Naive thymus-derived CD4-positive, alpha-beta T cell (primary cell): ENCODE results near the gene PPOX. TPM values are rescaled to one million over a fixed set of nuclear protein-coding genes. Genes with fewer than 3 reads are reported as not detected.

ENCODE experiments used
- ATAC-seq: fragments of 150-1000 bp; cut with Tn5 transposase; 2 replicates; pipeline ENCODE4 v1.10.0; 2021; ENCODE audit warnings: mild to moderate bottlenecking, moderate library complexity
- CTCF ChIA-PET: fragments of 350-600 bp; sonication (Branson Sonifier 250); formaldehyde crosslinking; loops from one replicate; lab custom pipeline; 2021; ENCODE audit warnings: antibody characterized with exemption; lab: Charles Lee
- POLR2A ChIA-PET: fragments of 350-600 bp; sonication (Branson Sonifier 250); formaldehyde crosslinking; loops from one replicate; lab custom pipeline; 2021; ENCODE audit warnings: antibody characterized with exemption, inconsistent platforms; lab: Charles Lee
- DNase-seq, 9 donors: peaks; one replicate each; pipeline versions ENCODE4 v3.0.0 to v3.0.0-alpha.2; 2020 to 2022; ENCODE audit warnings: mixed read lengths in 1 of 9
- H3K27ac ChIP-seq: one replicate; pipeline ENCODE4 v1.7.0; 2013; ENCODE audit warnings: mild to moderate bottlenecking, low read depth, low read length, moderate library complexity
- H3K27me3 ChIP-seq, 2 donors: one replicate each; pipeline ENCODE4 v1.7.0; 2013; ENCODE audit warnings: low read length in 2 of 2, mild to moderate bottlenecking in 2 of 2, moderate library complexity in 2 of 2; ENCODE audit not compliant: control insufficient read depth in 2 of 2, insufficient read depth in 2 of 2
- H3K36me3 ChIP-seq, 3 experiments: 1 replicate in 2 of 3; 2 replicates in 1 of 3; pipeline ENCODE4 v1.7.0; 2013; ENCODE audit warnings: low read length in 3 of 3, mild to moderate bottlenecking in 3 of 3, moderate library complexity in 1 of 3; ENCODE audit not compliant: insufficient read depth in 3 of 3, control insufficient read depth in 2 of 3
- H3K4me1 ChIP-seq, 2 donors: one replicate each; pipeline ENCODE4 v1.7.0; 2013; ENCODE audit warnings: low read length in 2 of 2, mild to moderate bottlenecking in 2 of 2, moderate library complexity in 1 of 2; ENCODE audit not compliant: control insufficient read depth in 2 of 2, insufficient read depth in 2 of 2
- H3K4me3 ChIP-seq: 2 replicates; pipeline ENCODE4 v1.7.0; 2013; ENCODE audit warnings: mild to moderate bottlenecking, low read length
- H3K9me3 ChIP-seq, 3 experiments: 1 replicate in 2 of 3; 2 replicates in 1 of 3; pipeline ENCODE4 v1.7.0; 2013; ENCODE audit warnings: low read length in 3 of 3; ENCODE audit not compliant: control insufficient read depth in 2 of 3
- H3K27ac Mint-ChIP-seq, 9 donors: one replicate each; pipeline ENCODE4 v1.8.0; 2020 to 2022; ENCODE audit warnings: mixed read lengths in 9 of 9, mild to moderate bottlenecking in 8 of 9, moderate library complexity in 5 of 9, inconsistent platforms in 2 of 9
- H3K27me3 Mint-ChIP-seq, 5 donors: one replicate each; pipeline ENCODE4 v1.8.0; 2021 to 2022; ENCODE audit warnings: mixed read lengths in 5 of 5, mild to moderate bottlenecking in 1 of 5
- H3K36me3 Mint-ChIP-seq, 5 donors: one replicate each; pipeline ENCODE4 v1.8.0; 2020 to 2022; ENCODE audit warnings: mixed read lengths in 5 of 5, mild to moderate bottlenecking in 3 of 5, inconsistent platforms in 1 of 5
- H3K4me1 Mint-ChIP-seq, 7 donors: one replicate each; pipeline ENCODE4 v1.8.0; 2020 to 2022; ENCODE audit warnings: mixed read lengths in 7 of 7, mild to moderate bottlenecking in 3 of 7, inconsistent platforms in 1 of 7
- H3K4me3 Mint-ChIP-seq, 10 donors: one replicate each; pipeline ENCODE4 v1.8.0; 2020 to 2022; ENCODE audit warnings: mild to moderate bottlenecking in 10 of 10, mixed read lengths in 10 of 10, moderate library complexity in 6 of 10, inconsistent platforms in 2 of 10
- H3K9me3 Mint-ChIP-seq, 11 donors: one replicate each; pipeline ENCODE4 v1.8.0; 2020 to 2022; ENCODE audit warnings: mixed read lengths in 11 of 11, mild to moderate bottlenecking in 4 of 11, inconsistent platforms in 1 of 11, moderate library complexity in 1 of 11
- intact Hi-C, 2 donors: fragments of 100-400 bp; cut with micrococcal nuclease; formaldehyde crosslinking; loops; one replicate each; pipeline ENCODE4 v1.15.1; 2023
- polyA plus RNA-seq, 2 donors: library from polyadenylated mRNA; unstranded; fragments of 300-500 nt; fragmentation: Illumina TruSeq; gene quantifications; one replicate each; pipeline ENCODE4 v1.2.3, GENCODE V29; 2021
- total RNA-seq, 6 experiments: library from RNA in 5 of 6; stranded (reverse) in 5 of 6; gene quantifications; 1 replicate in 5 of 6; 2 replicates in 1 of 6; pipeline ENCODE4 v1.2.3 and lab custom pipeline; 2021 to 2026

Gene PPOX
- total and polyA plus RNA-seq, 7 experiments from 2014 or later: 20.1 to 76.2 (median 40.3) TPM

DNA sequence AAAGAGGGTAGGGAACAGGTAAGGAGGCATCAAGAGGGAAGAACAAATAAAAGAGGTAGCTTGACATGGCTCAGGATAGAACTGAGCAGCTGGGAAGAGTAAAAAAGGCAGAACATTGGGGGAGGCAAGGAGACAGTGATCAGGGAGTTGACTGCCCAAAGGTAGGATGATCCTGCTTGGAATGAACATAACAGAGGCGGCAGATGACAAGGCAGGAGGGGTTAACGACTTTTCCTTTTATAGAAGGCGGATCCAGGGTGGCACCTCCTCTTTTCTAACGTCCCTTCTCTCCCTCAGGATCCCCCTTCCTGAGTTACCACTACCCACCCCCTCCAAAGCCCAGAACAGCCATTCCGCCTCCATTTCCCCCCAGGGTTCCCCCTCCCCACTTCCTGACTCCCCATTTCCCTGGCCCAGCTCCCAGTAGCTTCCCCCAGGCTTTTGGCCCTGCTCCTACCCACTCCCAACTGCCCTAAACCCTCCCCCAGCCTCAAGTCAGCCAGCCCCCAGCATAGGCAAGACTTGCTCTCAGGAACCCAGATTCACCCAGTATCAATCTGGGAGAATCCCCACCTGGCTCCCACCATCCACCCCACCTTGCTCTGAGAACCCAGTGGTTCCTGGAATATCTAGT is 33.4 kb downstream of the PPOX start:
- Histone ChIP-seq H3K4me3 (peak overlapping the region; percentile 27), H3K36me3 (peaks cover 0 to 12% (median 0%) of the 10 kb centered on the region in 3 experiments), H3K27ac (peak overlapping the region; percentile 97), H3K4me1 (peaks cover 50 to 56% of the 10 kb centered on the region in 2 donors), H3K27me3 (no peaks in the 10 kb centered on the region), H3K9me3 (no peaks in the 10 kb centered on the region)
- Mint-ChIP-seq H3K9me3 (peaks cover 0 to 2% (median 0%) of the 10 kb centered on the region in 11 donors), H3K4me3 (peak overlapping the region in 9 of 10 donors; percentile 58 to 97 (median 90)), H3K36me3 (peaks cover 7 to 12% (median 9%) of the 10 kb centered on the region in 5 donors), H3K27me3 (no peaks in the 10 kb centered on the region), H3K4me1 (peaks cover 43 to 83% (median 65%) of the 10 kb centered on the region in 7 donors), H3K27ac (peak overlapping the region; percentile 88 to 99 (median 98))
- intact Hi-C loops: no loop called here
- ATAC-seq (no peak), DNase-seq (no peak)
- ChIA-PET CTCF (interaction anchor here (0.9 to 1.4 kb wide), 3 partner anchors 11 to 34 kb away, joined by 3 to 5 read pairs (median 3); partner anchors contain the start of genes PPOX and TOMM40L), POLR2A (interaction anchor here (1.1 to 29.1 kb wide), 6 partner anchors 10 to 45 kb away, joined by 3 to 508 read pairs (median 66); partner anchors contain the start of genes APOA2, FCER1G, TOMM40L and UFC1)

DNA sequence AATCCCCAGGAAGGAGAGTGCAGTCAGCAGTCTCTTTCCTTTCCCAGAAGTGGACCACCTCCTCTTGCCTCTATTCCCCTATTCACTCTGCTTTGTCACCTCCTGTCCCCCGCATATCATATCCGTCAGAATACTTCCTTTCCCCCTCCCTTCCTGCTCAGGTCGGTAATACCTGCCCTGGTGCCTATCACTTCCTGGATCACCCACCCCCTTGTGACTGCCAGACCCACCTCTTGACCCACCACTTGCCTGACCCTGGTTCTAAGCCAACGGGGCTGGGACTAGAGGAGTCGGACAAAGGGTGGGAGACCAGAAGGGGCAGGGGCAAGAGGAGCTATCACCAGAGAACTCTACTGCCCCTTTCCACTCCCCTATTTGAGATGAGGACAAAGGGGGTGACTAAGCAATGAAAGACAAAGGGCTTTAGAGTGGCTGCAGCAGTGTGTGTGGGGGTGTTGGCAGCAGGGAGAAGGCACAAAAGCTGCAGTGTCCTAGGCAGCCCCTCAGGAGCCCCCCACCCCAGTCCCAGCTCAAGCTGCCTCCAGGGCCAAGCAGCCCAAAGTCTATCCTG is 34.3 kb downstream of the PPOX start:
- ChIA-PET CTCF (interaction anchor here (0.8 to 3.0 kb wide), 5 partner anchors 8 to 106 kb away, joined by 3 to 34 read pairs (median 4); partner anchors contain the start of gene PPOX), POLR2A (interaction anchor here (1.2 to 29.1 kb wide), 10 partner anchors 10 to 189 kb away, joined by 3 to 508 read pairs (median 36); partner anchors contain the start of genes APOA2, ARHGAP30, B4GALT3 and FCER1G)
- Histone ChIP-seq H3K9me3 (no peaks in the 10 kb centered on the region), H3K4me1 (peaks cover 42 to 52% of the 10 kb centered on the region in 2 donors), H3K36me3 (peaks cover 0 to 19% (median 0%) of the 10 kb centered on the region in 3 experiments), H3K27ac (peak overlapping the region; percentile 97), H3K27me3 (no peaks in the 10 kb centered on the region), H3K4me3 (peak overlapping the region; percentile 27)
- intact Hi-C loops: no loop called here
- peak in 1 of 9 donors; percentile 25 for DNase-seq
- no peak for ATAC-seq
- Mint-ChIP-seq H3K27ac (peak overlapping the region; percentile 96 to 99 (median 98)), H3K27me3 (no peaks in the 10 kb centered on the region), H3K4me3 (peak overlapping the region; percentile 53 to 97 (median 90)), H3K9me3 (peaks cover 0 to 2% (median 0%) of the 10 kb centered on the region in 11 donors), H3K36me3 (peaks cover 7 to 16% (median 12%) of the 10 kb centered on the region in 5 donors), H3K4me1 (peaks cover 37 to 80% (median 63%) of the 10 kb centered on the region in 7 donors)

DNA sequence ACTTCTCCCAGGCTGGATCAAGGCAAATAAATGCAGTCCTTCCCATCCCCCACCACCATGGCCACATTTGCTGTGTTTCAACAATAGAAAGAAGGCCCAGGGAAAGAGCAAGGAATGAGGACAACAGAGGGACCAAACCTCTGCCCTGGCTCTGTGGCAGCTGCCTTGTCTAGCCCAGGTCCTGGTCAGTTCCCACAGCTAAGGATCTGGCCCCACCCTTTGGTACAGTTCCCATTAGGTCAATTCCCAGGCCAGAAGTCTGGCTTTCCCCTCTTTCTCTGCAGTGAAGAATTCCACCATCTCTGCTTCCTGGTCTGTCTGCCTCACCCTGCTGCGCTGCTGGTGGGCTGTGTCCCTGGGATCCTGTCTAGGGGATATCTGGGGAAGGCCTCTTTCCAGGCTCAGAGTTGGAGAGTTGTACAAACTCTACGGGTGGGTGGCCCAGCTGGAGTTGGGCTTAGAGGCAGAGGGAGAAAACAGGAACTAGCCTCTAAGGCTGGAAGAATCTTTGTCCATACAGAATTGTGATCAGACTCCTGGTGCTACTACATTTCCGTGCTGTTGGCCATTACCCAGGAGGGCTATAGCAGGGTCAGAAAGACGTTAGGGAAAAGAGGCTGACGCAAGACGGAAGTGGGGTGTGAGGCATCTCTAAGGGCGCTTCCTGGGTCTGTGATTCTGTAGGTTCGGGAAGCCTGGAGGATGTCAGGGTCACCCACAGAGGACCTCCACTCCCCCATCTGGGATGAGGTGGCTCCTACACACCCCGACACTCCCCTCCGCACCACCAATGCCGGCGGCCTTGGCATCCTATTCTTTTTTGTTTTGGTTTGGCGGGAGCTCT is 35.0 kb downstream of the PPOX start:
- POLR2A ChIA-PET: interaction anchor here (0.6 to 29.1 kb wide), 21 partner anchors 10 to 188 kb away, joined by 3 to 508 read pairs (median 9); partner anchors contain the start of genes APOA2, ARHGAP30, B4GALT3 and CFAP126
- Histone ChIP-seq H3K27ac (peak overlapping the region; percentile 97), H3K9me3 (no peaks in the 10 kb centered on the region), H3K27me3 (no peaks in the 10 kb centered on the region), H3K4me1 (peaks cover 35 to 52% of the 10 kb centered on the region in 2 donors), H3K4me3 (peak overlapping the region; percentile 78), H3K36me3 (peaks cover 0 to 26% (median 4%) of the 10 kb centered on the region in 3 experiments)
- Mint-ChIP-seq H3K27me3 (no peaks in the 10 kb centered on the region), H3K36me3 (peaks cover 9 to 20% (median 16%) of the 10 kb centered on the region in 5 donors), H3K4me3 (peak overlapping the region; percentile 90 to 98 (median 95)), H3K4me1 (peaks cover 36 to 80% (median 61%) of the 10 kb centered on the region in 7 donors), H3K9me3 (peaks cover 0 to 2% (median 0%) of the 10 kb centered on the region in 11 donors), H3K27ac (peak overlapping the region; percentile 96 to 99 (median 98))
- CTCF ChIA-PET: interaction anchor here (0.6 to 6.1 kb wide), 16 partner anchors 9 to 181 kb away, joined by 3 to 66 read pairs (median 4); partner anchors contain the start of genes B4GALT3, PPOX and TOMM40L
- intact Hi-C loops: no loop called here
- ATAC-seq (no peak), DNase-seq (no peak)

DNA sequence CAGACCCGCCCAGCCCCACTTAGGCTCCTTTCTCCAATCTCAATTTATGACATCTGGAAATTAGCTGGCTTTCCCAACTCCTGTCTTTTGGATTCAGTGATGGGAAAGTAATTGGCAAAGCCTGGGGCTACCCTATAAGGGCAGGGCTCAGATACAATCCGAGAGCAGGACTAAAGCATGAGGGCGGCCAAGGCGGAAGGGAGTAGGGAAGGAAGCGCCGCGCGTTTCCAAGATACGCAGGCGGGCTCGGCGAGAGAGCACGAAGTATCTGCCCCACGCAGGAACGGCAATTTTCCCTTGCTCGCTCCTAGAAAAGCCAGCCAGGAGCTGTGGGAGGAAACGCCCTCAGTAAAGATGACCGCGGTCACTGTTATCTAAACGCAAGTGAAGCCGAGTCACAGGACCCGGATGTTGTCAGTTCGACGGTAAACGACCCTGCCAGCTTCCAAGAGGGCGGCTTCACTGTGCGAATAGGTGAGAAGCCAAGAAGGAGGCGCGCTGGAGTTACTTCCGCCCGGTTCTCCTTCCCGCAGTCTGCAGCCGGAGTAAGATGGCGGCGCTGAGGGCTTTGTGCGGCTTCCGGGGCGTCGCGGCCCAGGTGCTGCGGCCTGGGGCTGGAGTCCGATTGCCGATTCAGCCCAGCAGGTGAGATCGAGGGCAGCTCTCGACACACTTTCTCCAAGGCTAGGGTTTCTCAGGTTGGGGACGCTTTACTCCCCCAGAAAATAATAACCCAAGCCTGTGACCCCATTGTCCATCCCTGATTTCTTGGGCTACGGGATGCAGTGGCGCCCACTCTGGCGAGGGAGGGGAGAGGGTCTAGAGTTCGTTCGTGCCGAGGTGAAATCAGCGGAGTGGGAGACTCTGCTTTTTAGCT is 35.8 kb downstream of the PPOX start, which contains the start of gene NDUFS2:
NDUFS2 (plus strand) TSS at position 532 of the 877 bp plus-strand sequence; CDS start at position 551, 19 bp downstream.
- Mint-ChIP-seq H3K4me3 (peak within 1 kb of the TSS; percentile 90 to 98 (median 95)), H3K9me3 (peaks cover 0 to 1% (median 0%) of the 10 kb centered on the region in 11 donors), H3K36me3 (peaks cover 13 to 24% (median 19%) of the 10 kb centered on the region in 5 donors), H3K27me3 (no peaks in the 10 kb centered on the region), H3K4me1 (peaks cover 36 to 83% (median 66%) of the 10 kb centered on the region in 7 donors), H3K27ac (peak within 1 kb of the TSS; percentile 96 to 99 (median 98))
- peaks cover 2 to 35% (median 12%) of the 10 kb centered on the region in 3 experiments for H3K36me3 ChIP-seq
- H3K27ac ChIP-seq: peak within 1 kb of the TSS; percentile 97
- intact Hi-C loops: loop anchor here (1.0 to 2.0 kb wide), 10 partner anchors 10 to 338 kb away; partner anchors contain the start of genes PPOX (in 2 of the 2), UFC1 (in 2 of the 2), USP21 (in 2 of the 2) and B4GALT3 (in 1 of the 2)
- DNase-seq: peak; percentile 71 to 98 (median 92)
- no peaks in the 10 kb centered on the region for H3K27me3 ChIP-seq
- H3K9me3 ChIP-seq: no peaks in the 10 kb centered on the region
- ATAC-seq: peak; percentile 99
- ChIA-PET POLR2A (interaction anchor here (0.6 to 29.1 kb wide), 28 partner anchors 9 to 187 kb away, joined by 3 to 508 read pairs (median 7); partner anchors contain the start of genes APOA2, B4GALT3, CFAP126 and FCER1G), CTCF (interaction anchor here (0.6 to 6.1 kb wide), 17 partner anchors 9 to 180 kb away, joined by 3 to 66 read pairs (median 4); partner anchors contain the start of genes APOA2, B4GALT3, PPOX and TOMM40L)
- peak within 1 kb of the TSS; percentile 78 for H3K4me3 ChIP-seq
- peaks cover 35 to 60% of the 10 kb centered on the region in 2 donors for H3K4me1 ChIP-seq
